Measurements from ENCODE around the gene LSAMP.
A peak's percentile ranks its signal among the peaks of the same experiment; 100 is the strongest.

The LSAMP gene

GRCh38 chr3:115986555-115987207 lies 458.6 kb downstream of the LSAMP start:
- Histone ChIP-seq H3K9ac (ENCODE audit: low read length) (no peak overlapping the region), H2AK5ac (ENCODE audit: low read length) (no peak overlapping the region)
- no CpG with 5 or more reads among the region's 2 CpGs for WGBS (ENCODE audit: extremely low coverage, insufficient coverage, insufficient read length)

GRCh38 chr3:115982629-115983028 lies 462.7 kb downstream of the LSAMP start:
- H4K91ac ChIP-seq (ENCODE audit: low read depth, low read length), result no peak overlapping the region
- H2AFZ ChIP-seq (ENCODE audit: insufficient read depth, low read length, poor library complexity), result no peak overlapping the region
- no peak overlapping the region for H3K4me3 ChIP-seq (ENCODE audit: low read depth, low read length)
- no peak overlapping the region for H4K12ac ChIP-seq (ENCODE audit: low read depth, low read length)
- H3K14ac ChIP-seq (ENCODE audit: low read length), result no peak overlapping the region
- H3K9ac ChIP-seq (ENCODE audit: low read length), result no peak overlapping the region
- H2BK120ac ChIP-seq (ENCODE audit: insufficient read depth, low read length, poor library complexity), result no peak overlapping the region
- H3K79me2 ChIP-seq (ENCODE audit: control insufficient read depth, insufficient read depth, low read length, poor library complexity), result no peaks in the 10 kb centered on the region
- no peaks in the 10 kb centered on the region for H3K79me1 ChIP-seq (ENCODE audit: low read length)
- no peak for DNase-seq
- H3K4me2 ChIP-seq (ENCODE audit: low read length), result no peak overlapping the region
- H3K23ac ChIP-seq (ENCODE audit: low read length), result no peak overlapping the region
- no peak overlapping the region for H3K27ac ChIP-seq (ENCODE audit: low read depth, low read length)
- no peak overlapping the region for H2AK5ac ChIP-seq (ENCODE audit: low read length)
- no peak overlapping the region for H3K18ac ChIP-seq (ENCODE audit: low read length)
- H3K36me3 ChIP-seq (ENCODE audit: control insufficient read depth in 1 of 2, insufficient read depth in 2 of 2, low read length in 2 of 2), result no peaks in the 10 kb centered on the region
- WGBS (ENCODE audit: extremely low coverage, insufficient coverage, insufficient read length), result no CpG with 5 or more reads among the region's 2 CpGs
- H3K9me3 ChIP-seq (ENCODE audit: insufficient read depth, low read depth, low read length), result no peaks in the 10 kb centered on the region
- no peak overlapping the region for H4K8ac ChIP-seq (ENCODE audit: low read depth, low read length)
- no peak overlapping the region for H2BK5ac ChIP-seq (ENCODE audit: low read depth, low read length, poor library complexity)
- H3K4me1 ChIP-seq (ENCODE audit: control insufficient read depth in 1 of 2, insufficient read depth in 2 of 2, low read length in 2 of 2), result no peaks in the 10 kb centered on the region
- no peak overlapping the region for H3K4ac ChIP-seq (ENCODE audit: low read depth, low read length)
- H3K27me3 ChIP-seq (ENCODE audit: insufficient read depth, low read length), result no peaks in the 10 kb centered on the region
- H2BK12ac ChIP-seq (ENCODE audit: low read length), result no peak overlapping the region

More at GRCh38 chr3:115986555-115987207, 458.6 kb downstream of the LSAMP start:
- H3K18ac ChIP-seq (ENCODE audit: low read length), result no peak overlapping the region
- no peak overlapping the region for H2AFZ ChIP-seq (ENCODE audit: insufficient read depth, low read length, poor library complexity)
- H3K14ac ChIP-seq (ENCODE audit: low read length), result no peak overlapping the region
- H3K79me2 ChIP-seq (ENCODE audit: control insufficient read depth, insufficient read depth, low read length, poor library complexity), result no peaks in the 10 kb centered on the region
- no peak overlapping the region for H3K4ac ChIP-seq (ENCODE audit: low read depth, low read length)
- H4K8ac ChIP-seq (ENCODE audit: low read depth, low read length), result no peak overlapping the region
- no peak overlapping the region for H3K4me3 ChIP-seq (ENCODE audit: low read depth, low read length)
- H3K4me2 ChIP-seq (ENCODE audit: low read length), result no peak overlapping the region
- H3K4me1 ChIP-seq (ENCODE audit: control insufficient read depth in 1 of 2, insufficient read depth in 2 of 2, low read length in 2 of 2), result no peaks in the 10 kb centered on the region
- no peak overlapping the region for H2BK12ac ChIP-seq (ENCODE audit: low read length)
- H2BK5ac ChIP-seq (ENCODE audit: low read depth, low read length, poor library complexity), result no peak overlapping the region
- no peak overlapping the region for H2BK120ac ChIP-seq (ENCODE audit: insufficient read depth, low read length, poor library complexity)
- no peaks in the 10 kb centered on the region for H3K36me3 ChIP-seq (ENCODE audit: control insufficient read depth in 1 of 2, insufficient read depth in 2 of 2, low read length in 2 of 2)
- no peak overlapping the region for H3K27ac ChIP-seq (ENCODE audit: low read depth, low read length)
- H4K12ac ChIP-seq (ENCODE audit: low read depth, low read length), result no peak overlapping the region
- no peak overlapping the region for H3K23ac ChIP-seq (ENCODE audit: low read length)
- DNase-seq, result peak in 1 of 2 donors; percentile 34
- no peaks in the 10 kb centered on the region for H3K27me3 ChIP-seq (ENCODE audit: insufficient read depth, low read length)
- H3K9me3 ChIP-seq (ENCODE audit: insufficient read depth, low read depth, low read length), result no peaks in the 10 kb centered on the region
- no peaks in the 10 kb centered on the region for H3K79me1 ChIP-seq (ENCODE audit: low read length)
- H4K91ac ChIP-seq (ENCODE audit: low read depth, low read length), result no peak overlapping the region

GRCh38 chr3:115982108-115982507 lies 463.2 kb downstream of the LSAMP start:
- Histone ChIP-seq H2BK5ac (ENCODE audit: low read depth, low read length, poor library complexity) (no peak overlapping the region), H3K18ac (ENCODE audit: low read length) (no peak overlapping the region), H4K91ac (ENCODE audit: low read depth, low read length) (no peak overlapping the region), H3K4ac (ENCODE audit: low read depth, low read length) (no peak overlapping the region), H3K9me3 (ENCODE audit: insufficient read depth, low read depth, low read length) (no peaks in the 10 kb centered on the region), H4K8ac (ENCODE audit: low read depth, low read length) (no peak overlapping the region), H3K4me1 (ENCODE audit: control insufficient read depth in 1 of 2, insufficient read depth in 2 of 2, low read length in 2 of 2) (no peaks in the 10 kb centered on the region), H3K79me2 (ENCODE audit: control insufficient read depth, insufficient read depth, low read length, poor library complexity) (no peaks in the 10 kb centered on the region), H2AFZ (ENCODE audit: insufficient read depth, low read length, poor library complexity) (no peak overlapping the region), H3K4me2 (ENCODE audit: low read length) (no peak overlapping the region), H3K27ac (ENCODE audit: low read depth, low read length) (no peak overlapping the region), H3K36me3 (ENCODE audit: control insufficient read depth in 1 of 2, insufficient read depth in 2 of 2, low read length in 2 of 2) (no peaks in the 10 kb centered on the region), H2AK5ac (ENCODE audit: low read length) (no peak overlapping the region), H3K27me3 (ENCODE audit: insufficient read depth, low read length) (no peaks in the 10 kb centered on the region), H3K14ac (ENCODE audit: low read length) (no peak overlapping the region), H2BK12ac (ENCODE audit: low read length) (no peak overlapping the region), H3K79me1 (ENCODE audit: low read length) (no peaks in the 10 kb centered on the region), H2BK120ac (ENCODE audit: insufficient read depth, low read length, poor library complexity) (no peak overlapping the region), H3K4me3 (ENCODE audit: low read depth, low read length) (no peak overlapping the region), H3K9ac (ENCODE audit: low read length) (no peak overlapping the region), H4K12ac (ENCODE audit: low read depth, low read length) (no peak overlapping the region), H3K23ac (ENCODE audit: low read length) (no peak overlapping the region)
- WGBS (ENCODE audit: extremely low coverage, insufficient coverage, insufficient read length), result no CpG with 5 or more reads among the region's 3 CpGs
- DNase-seq, result no peak

GRCh38 chr3:115980709-115981108 lies 464.6 kb downstream of the LSAMP start:
- H3K79me1 ChIP-seq (ENCODE audit: low read length), result no peaks in the 10 kb centered on the region

More at GRCh38 chr3:115980709-115981108, 464.6 kb downstream of the LSAMP start:
- H3K27ac ChIP-seq (ENCODE audit: low read depth, low read length), result no peak overlapping the region
- H3K79me2 ChIP-seq (ENCODE audit: control insufficient read depth, insufficient read depth, low read length, poor library complexity), result no peaks in the 10 kb centered on the region
- H3K9me3 ChIP-seq (ENCODE audit: insufficient read depth, low read depth, low read length), result no peaks in the 10 kb centered on the region
- H2BK120ac ChIP-seq (ENCODE audit: insufficient read depth, low read length, poor library complexity), result no peak overlapping the region
- DNase-seq, result no peak
- no CpG with 5 or more reads among the region's 3 CpGs for WGBS (ENCODE audit: extremely low coverage, insufficient coverage, insufficient read length)
- H2AK5ac ChIP-seq (ENCODE audit: low read length), result no peak overlapping the region
- no peak overlapping the region for H3K14ac ChIP-seq (ENCODE audit: low read length)
- no peaks in the 10 kb centered on the region for H3K27me3 ChIP-seq (ENCODE audit: insufficient read depth, low read length)
- no peak overlapping the region for H4K91ac ChIP-seq (ENCODE audit: low read depth, low read length)
- no peaks in the 10 kb centered on the region for H3K36me3 ChIP-seq (ENCODE audit: control insufficient read depth in 1 of 2, insufficient read depth in 2 of 2, low read length in 2 of 2)
- H3K18ac ChIP-seq (ENCODE audit: low read length), result no peak overlapping the region
- no peak overlapping the region for H3K23ac ChIP-seq (ENCODE audit: low read length)
- no peak overlapping the region for H2BK12ac ChIP-seq (ENCODE audit: low read length)
- no peak overlapping the region for H3K4me3 ChIP-seq (ENCODE audit: low read depth, low read length)
- no peak overlapping the region for H3K4ac ChIP-seq (ENCODE audit: low read depth, low read length)
- H4K8ac ChIP-seq (ENCODE audit: low read depth, low read length), result no peak overlapping the region
- H4K12ac ChIP-seq (ENCODE audit: low read depth, low read length), result no peak overlapping the region
- H2BK5ac ChIP-seq (ENCODE audit: low read depth, low read length, poor library complexity), result no peak overlapping the region
- no peaks in the 10 kb centered on the region for H3K4me1 ChIP-seq (ENCODE audit: control insufficient read depth in 1 of 2, insufficient read depth in 2 of 2, low read length in 2 of 2)
- no peak overlapping the region for H3K4me2 ChIP-seq (ENCODE audit: low read length)
- no peak overlapping the region for H2AFZ ChIP-seq (ENCODE audit: insufficient read depth, low read length, poor library complexity)
- H3K9ac ChIP-seq (ENCODE audit: low read length), result no peak overlapping the region

Measured in trophoblast cell (in vitro differentiated cells and primary cell).